ENCODE results near the gene R3HDM1.

The R3HDM1 gene

DNA sequence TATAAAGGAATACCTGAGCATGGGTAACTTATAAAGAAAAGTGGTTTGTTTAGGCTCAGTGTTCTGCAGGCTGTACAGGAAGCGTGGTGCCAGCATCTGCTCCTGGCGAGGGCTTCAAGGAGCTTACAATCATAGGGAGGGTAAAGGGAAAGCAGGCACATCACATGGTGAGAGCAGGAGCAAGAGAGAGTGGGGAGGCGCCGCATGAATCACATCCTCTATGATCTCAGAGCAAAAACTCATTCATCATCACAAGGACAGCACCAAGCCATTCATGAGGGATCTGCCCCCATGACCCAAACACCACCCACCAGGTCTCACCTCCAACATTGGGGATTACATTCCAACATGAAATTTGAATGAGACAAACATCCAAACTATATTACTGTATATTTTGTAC lies 32.5 kb downstream of the R3HDM1 start:
- H3K4me3 ChIP-seq (replicated peaks; ENCODE audit: low read depth, low read length), result no peak overlapping the region
- peak; percentile 31 for DNase-seq (ENCODE audit: low read depth)
- TF ChIP-seq, protein P1, sequence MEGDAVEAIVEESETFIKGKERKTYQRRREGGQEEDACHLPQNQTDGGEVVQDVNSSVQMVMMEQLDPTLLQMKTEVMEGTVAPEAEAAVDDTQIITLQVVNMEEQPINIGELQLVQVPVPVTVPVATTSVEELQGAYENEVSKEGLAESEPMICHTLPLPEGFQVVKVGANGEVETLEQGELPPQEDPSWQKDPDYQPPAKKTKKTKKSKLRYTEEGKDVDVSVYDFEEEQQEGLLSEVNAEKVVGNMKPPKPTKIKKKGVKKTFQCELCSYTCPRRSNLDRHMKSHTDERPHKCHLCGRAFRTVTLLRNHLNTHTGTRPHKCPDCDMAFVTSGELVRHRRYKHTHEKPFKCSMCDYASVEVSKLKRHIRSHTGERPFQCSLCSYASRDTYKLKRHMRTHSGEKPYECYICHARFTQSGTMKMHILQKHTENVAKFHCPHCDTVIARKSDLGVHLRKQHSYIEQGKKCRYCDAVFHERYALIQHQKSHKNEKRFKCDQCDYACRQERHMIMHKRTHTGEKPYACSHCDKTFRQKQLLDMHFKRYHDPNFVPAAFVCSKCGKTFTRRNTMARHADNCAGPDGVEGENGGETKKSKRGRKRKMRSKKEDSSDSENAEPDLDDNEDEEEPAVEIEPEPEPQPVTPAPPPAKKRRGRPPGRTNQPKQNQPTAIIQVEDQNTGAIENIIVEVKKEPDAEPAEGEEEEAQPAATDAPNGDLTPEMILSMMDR (IDR thresholded peaks at IDR 0.05; ENCODE audit: low read length, missing control alignments), result no peak

DNA sequence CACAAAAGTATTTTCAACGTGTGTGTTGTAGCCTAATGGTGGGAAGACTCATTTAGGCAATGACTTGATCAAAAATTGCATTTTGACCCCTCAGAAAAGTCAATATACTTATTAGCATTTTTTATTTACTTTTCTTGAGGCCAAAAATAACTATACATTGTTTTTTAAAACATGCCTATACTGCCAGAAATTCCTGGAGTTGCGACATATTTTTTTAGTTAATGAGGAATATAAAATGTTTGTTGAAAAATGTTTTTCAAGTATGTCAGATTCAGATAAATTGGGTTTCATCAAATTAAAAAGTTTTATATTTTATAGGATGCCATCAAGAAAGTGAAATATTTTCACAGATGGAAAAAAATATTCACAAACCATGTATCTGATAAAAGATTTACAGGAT lies 39.6 kb downstream of the R3HDM1 start:
- H3K4me3 ChIP-seq (replicated peaks; ENCODE audit: low read depth, low read length), result no peak overlapping the region
- TF ChIP-seq, protein P1 (IDR thresholded peaks at IDR 0.05; ENCODE audit: low read length, missing control alignments), result no peak
- DNase-seq (ENCODE audit: low read depth), result no peak

- peak; percentile 5 for DNase-seq (ENCODE audit: low read depth)
- H3K4me3 ChIP-seq (replicated peaks; ENCODE audit: low read depth, low read length), result no peak overlapping the region
- TF ChIP-seq, protein P1 (IDR thresholded peaks at IDR 0.05; ENCODE audit: low read length, missing control alignments), result no peak
Observed at GRCh38 chr2:135573620-135574019, 42.3 kb downstream of the R3HDM1 start.

DNA sequence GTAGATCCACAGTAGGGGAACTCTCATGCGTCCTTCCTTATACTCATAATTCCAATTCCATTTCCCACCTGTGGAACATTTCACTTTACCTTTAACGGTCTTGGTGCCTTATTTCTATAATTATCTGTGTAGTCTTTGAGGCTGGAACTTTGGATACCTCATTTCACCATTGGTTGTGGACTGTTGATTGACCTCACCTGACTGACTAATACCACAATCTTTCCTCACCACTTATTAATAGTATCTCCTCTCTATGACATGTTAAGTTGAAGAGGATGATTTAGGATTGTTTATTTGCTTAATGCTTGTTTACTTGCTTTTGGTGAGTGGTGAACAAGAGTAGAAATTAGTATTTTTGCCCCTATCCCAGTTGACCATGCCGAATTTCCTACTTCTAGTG lies 50.0 kb downstream of the R3HDM1 start:
- DNase-seq (ENCODE audit: low read depth), result no peak
- TF ChIP-seq, protein P1 (IDR thresholded peaks at IDR 0.05; ENCODE audit: low read length, missing control alignments), result no peak
- no peak overlapping the region for H3K4me3 ChIP-seq (replicated peaks; ENCODE audit: low read depth, low read length)

GRCh38 chr2:135582383-135582782 lies 51.1 kb downstream of the R3HDM1 start:
- H3K4me3 ChIP-seq (replicated peaks; ENCODE audit: low read depth, low read length), result no peak overlapping the region
- no peak for DNase-seq (ENCODE audit: low read depth)
- TF ChIP-seq, protein P1 (IDR thresholded peaks at IDR 0.05; ENCODE audit: low read length, missing control alignments), result no peak

GRCh38 chr2:135585586-135585985 lies 54.3 kb downstream of the R3HDM1 start:
- TF ChIP-seq, protein P1 (IDR thresholded peaks at IDR 0.05; ENCODE audit: low read length, missing control alignments), result peak; percentile 19
- peak; percentile 39 for DNase-seq (ENCODE audit: low read depth)
- H3K4me3 ChIP-seq (replicated peaks; ENCODE audit: low read depth, low read length), result no peak overlapping the region

- H3K4me3 ChIP-seq (replicated peaks; ENCODE audit: low read depth, low read length), result no peak overlapping the region
- DNase-seq (ENCODE audit: low read depth), result peak; percentile 11
- TF ChIP-seq, protein P1 (IDR thresholded peaks at IDR 0.05; ENCODE audit: low read length, missing control alignments), result no peak
Observed at GRCh38 chr2:135586148-135586547, 54.9 kb downstream of the R3HDM1 start.
